K562 (cell line): ENCODE data around the gene EXOG. TPM values are rescaled to one million over a fixed set of nuclear protein-coding genes. Genes with fewer than 3 reads are reported as not detected.

Source experiments
- CEBPB ChIP-seq: fragments of 450-650 bp; IDR thresholded peaks from 2 replicates; pipeline ENCODE4 v1.6.1; 2016; ENCODE audit warnings: missing genetic modification characterization, missing compliant biosample characterization
- CEBPZ ChIP-seq: fragments of 150-350 bp; IDR thresholded peaks from 2 replicates; pipeline ENCODE4 v1.6.1; 2014; ENCODE audit warnings: low read depth, mild to moderate bottlenecking, low read length, borderline replicate concordance
- CLOCK ChIP-seq: fragments of 250-450 bp; sonication (Bioruptor Pico); IDR thresholded peaks from 2 replicates; pipeline ENCODE4 v1.4.0; 2020; ENCODE audit warnings: mild to moderate bottlenecking, moderate library complexity, borderline replicate concordance
- PPARD ChIP-seq: fragments of 250-450 bp; sonication (Bioruptor Pico); IDR thresholded peaks from 2 replicates; pipeline ENCODE4 v1.8.0; 2022; ENCODE audit warnings: inconsistent platforms, mild to moderate bottlenecking, moderate library complexity
- RCOR1 ChIP-seq, 2 experiments: IDR thresholded peaks; 2 replicates each; pipeline ENCODE4 v1.6.1; 2012; ENCODE audit warnings: low read depth in 2 of 2, low read length in 2 of 2, borderline replicate concordance in 1 of 2, improper control_type of control experiment in 1 of 2
- REST ChIP-seq, 2 experiments: fragments of 450-650 bp; formaldehyde crosslinking in 1 of 2; IDR thresholded peaks; 2 replicates each; pipeline versions ENCODE4 v1.4.0 to v1.6.1; 2014 to 2020; ENCODE audit warnings: mild to moderate bottlenecking in 2 of 2, borderline replicate concordance in 1 of 2, low read depth in 1 of 2
- TGIF2 ChIP-seq: sonication (generic); formaldehyde crosslinking; IDR thresholded peaks from 2 replicates; pipeline ENCODE4 v1.8.1; 2022; ENCODE audit warnings: mild to moderate bottlenecking, missing genetic modification reagents, moderate library complexity
- ZBTB26 ChIP-seq: fragments of 450-650 bp; formaldehyde crosslinking; IDR thresholded peaks from 2 replicates; pipeline ENCODE4 v1.4.0; 2022; ENCODE audit warnings: missing genetic modification characterization
- ZFP1 ChIP-seq: fragments of 450-650 bp; formaldehyde crosslinking; IDR thresholded peaks from 2 replicates; pipeline ENCODE4 v1.4.0; 2020; ENCODE audit warnings: mild to moderate bottlenecking, mixed read lengths
- ZFPM2 ChIP-seq: fragments of 250-450 bp; sonication (Bioruptor Pico); IDR thresholded peaks from 2 replicates; pipeline ENCODE4 v1.5.1; 2022; ENCODE audit warnings: mild to moderate bottlenecking
- polyA plus RNA-seq, 8 experiments: library from polyadenylated mRNA; depleted of rRNA in 4 of 8; stranded (reverse) in 5 of 8; unstranded in 3 of 8; fragments of >200 nt; fragmentation: Nextera tagmentation in 2 of 8; fragmentation: Illumina TruSeq in 1 of 8; extraction: Ambion mirVana in 2 of 8; extraction: Trizol in 1 of 8; gene quantifications; 2 replicates each; pipeline versions ENCODE4 v1.2.1 to v1.2.3, GENCODE V29; 2011 to 2014; ENCODE audit warnings: inconsistent platforms in 1 of 8, missing spikeins in 1 of 8
- total RNA-seq, 7 experiments: library from RNA; depleted of rRNA in 6 of 7; stranded (reverse); fragments of >200 nt in 6 of 7; fragmentation: Illumina TruSeq in 2 of 7; extraction: Trizol in 2 of 7; gene quantifications; 2 replicates each; pipeline versions ENCODE4 v1.2.1 to v1.2.3, GENCODE V29; 2011 to 2021; ENCODE audit warnings: low replicate concordance in 1 of 7

Gene EXOG
- total and polyA plus RNA-seq, 9 of the 15 experiments (the other 6 are each of a cell fraction or from before 2014, with no cell fraction given): 10.8 to 21.7 (median 14.8) TPM

GRCh38 chr3:38453075-38453912 is 42.8 kb upstream of the EXOG start, which contains the start of gene ACVR2B (continued):
- no peak for TF ChIP-seq REST (IDR thresholded peaks at IDR 0.05; ENCODE audit: borderline replicate concordance)
- no peak for TF ChIP-seq REST (CRISPR knock-in tag; IDR thresholded peaks at IDR 0.05; ENCODE audit: low read depth)
- no peak for TF ChIP-seq ZFP1
- no peak for TF ChIP-seq ZBTB26 (CRISPR knock-in tag)
- no peak for TF ChIP-seq ZFPM2 (CRISPR knock-in tag)
- TF ChIP-seq PPARD (CRISPR knock-in tag): no peak
- TF ChIP-seq TGIF2 (CRISPR knock-in tag): no peak
- TF ChIP-seq RCOR1 (IDR thresholded peaks at IDR 0.05; ENCODE audit: borderline replicate concordance in 1 of 2, low read depth in 2 of 2, low read length in 2 of 2): no peak
- no peak for TF ChIP-seq CLOCK (CRISPR knock-in tag)
- no peak for TF ChIP-seq CEBPB
- TF ChIP-seq CEBPZ: no peak
